Measurements from ENCODE around the gene ARID1B. TPM values are rescaled to one million over a fixed set of nuclear protein-coding genes. Genes with fewer than 3 reads are reported as not detected.

Gene ARID1B
- total RNA-seq, 4 donors from 2014 or later: 87.1 to 194 (median 115) TPM

- H3K9me3 ChIP-seq: no peaks in the 10 kb centered on the region
- peak overlapping the region in 1 of 4 donors; percentile 19 for H3K27ac ChIP-seq
- no peak overlapping the region for H3K4me3 ChIP-seq
- TF ChIP-seq POLR2AphosphoS5 (IDR thresholded peaks at IDR 0.05) (no peak), CTCF (IDR thresholded peaks at IDR 0.05) (no peak), EP300 (IDR thresholded peaks at IDR 0.05; ENCODE audit: low read depth) (no peak), POLR2A (IDR thresholded peaks at IDR 0.05) (no peak)
- in situ Hi-C loops (cut with MboI; ENCODE audit: low pct_ligation_motif_present in 1 of 4, low pct_unique_long_range_greater_than_20kb in 1 of 4, low sequenced_read_pairs in 3 of 4) (no loop called here), intact Hi-C loops (cut with DNase I; ENCODE audit: low total_unique reads) (no loop called here)
- H3K4me1 ChIP-seq: peaks cover 30 to 81% (median 42%) of the 10 kb centered on the region in 4 donors
- no peak for DNase-seq
- H3K27me3 ChIP-seq: no peaks in the 10 kb centered on the region
- WGBS, 2 donors (ENCODE audit: low coverage in 1 of 2): 57 to 66% methylated on average over 3 of the region's 3 CpGs
- H3K36me3 ChIP-seq: no peaks in the 10 kb centered on the region
Measured at GRCh38 chr6:156848123-156848522, 70.9 kb downstream of the ARID1B start.

GRCh38 chr6:156848533-156848932 lies 71.4 kb downstream of the ARID1B start:
- Histone ChIP-seq H3K27ac (peak overlapping the region in 1 of 4 donors; percentile 19), H3K9me3 (no peaks in the 10 kb centered on the region), H3K27me3 (no peaks in the 10 kb centered on the region), H3K4me1 (peaks cover 30 to 81% (median 42%) of the 10 kb centered on the region in 4 donors), H3K36me3 (no peaks in the 10 kb centered on the region), H3K4me3 (no peak overlapping the region)
- no peak for TF ChIP-seq POLR2AphosphoS5 (IDR thresholded peaks at IDR 0.05)
- no peak for TF ChIP-seq POLR2A (IDR thresholded peaks at IDR 0.05)
- no peak for TF ChIP-seq EP300 (IDR thresholded peaks at IDR 0.05; ENCODE audit: low read depth)
- no peak for TF ChIP-seq CTCF (IDR thresholded peaks at IDR 0.05)
- 43% methylated on average over 5 of the region's 5 CpGs; no CpG with 5 or more reads in 1 of the 2 donors for WGBS, 2 donors (ENCODE audit: low coverage in 1 of 2)
- intact Hi-C loops (cut with DNase I; ENCODE audit: low total_unique reads): no loop called here
- in situ Hi-C loops (cut with MboI; ENCODE audit: low pct_ligation_motif_present in 1 of 4, low pct_unique_long_range_greater_than_20kb in 1 of 4, low sequenced_read_pairs in 3 of 4): no loop called here
- DNase-seq: no peak

- in situ Hi-C loops (cut with MboI; ENCODE audit: low pct_ligation_motif_present in 1 of 4, low pct_unique_long_range_greater_than_20kb in 1 of 4, low sequenced_read_pairs in 3 of 4) (no loop called here), intact Hi-C loops (cut with DNase I; ENCODE audit: low total_unique reads) (no loop called here)
- Histone ChIP-seq H3K36me3 (no peaks in the 10 kb centered on the region), H3K9me3 (no peaks in the 10 kb centered on the region), H3K27me3 (no peaks in the 10 kb centered on the region), H3K4me3 (no peak overlapping the region), H3K4me1 (peaks cover 30 to 72% (median 39%) of the 10 kb centered on the region in 4 donors), H3K27ac (no peak overlapping the region)
- TF ChIP-seq POLR2AphosphoS5 (IDR thresholded peaks at IDR 0.05) (no peak), POLR2A (IDR thresholded peaks at IDR 0.05) (no peak), CTCF (IDR thresholded peaks at IDR 0.05) (no peak), EP300 (IDR thresholded peaks at IDR 0.05; ENCODE audit: low read depth) (no peak)
- no peak for DNase-seq
- 67 to 71% methylated on average over 3 to 7 of the region's 7 CpGs for WGBS, 2 donors (ENCODE audit: low coverage in 1 of 2)
Measured at GRCh38 chr6:156849806-156850205, 72.6 kb downstream of the ARID1B start.

GRCh38 chr6:156850353-156850752 lies 73.2 kb downstream of the ARID1B start:
- in situ Hi-C loops (cut with MboI; ENCODE audit: low pct_ligation_motif_present in 1 of 4, low pct_unique_long_range_greater_than_20kb in 1 of 4, low sequenced_read_pairs in 3 of 4) (no loop called here), intact Hi-C loops (cut with DNase I; ENCODE audit: low total_unique reads) (no loop called here)
- Histone ChIP-seq H3K4me3 (no peak overlapping the region), H3K27ac (no peak overlapping the region), H3K27me3 (no peaks in the 10 kb centered on the region), H3K36me3 (no peaks in the 10 kb centered on the region), H3K4me1 (peaks cover 30 to 68% (median 39%) of the 10 kb centered on the region in 4 donors), H3K9me3 (no peaks in the 10 kb centered on the region)
- 76 to 96% methylated on average over 3 of the region's 3 CpGs for WGBS, 2 donors (ENCODE audit: low coverage in 1 of 2)
- TF ChIP-seq CTCF (IDR thresholded peaks at IDR 0.05) (no peak), POLR2A (IDR thresholded peaks at IDR 0.05) (no peak), EP300 (IDR thresholded peaks at IDR 0.05; ENCODE audit: low read depth) (no peak), POLR2AphosphoS5 (IDR thresholded peaks at IDR 0.05) (no peak)
- no peak for DNase-seq

All from transverse colon (tissue), 4 donors.